ENCODE results near the gene HDAC4.

HDAC4 gene

DNA sequence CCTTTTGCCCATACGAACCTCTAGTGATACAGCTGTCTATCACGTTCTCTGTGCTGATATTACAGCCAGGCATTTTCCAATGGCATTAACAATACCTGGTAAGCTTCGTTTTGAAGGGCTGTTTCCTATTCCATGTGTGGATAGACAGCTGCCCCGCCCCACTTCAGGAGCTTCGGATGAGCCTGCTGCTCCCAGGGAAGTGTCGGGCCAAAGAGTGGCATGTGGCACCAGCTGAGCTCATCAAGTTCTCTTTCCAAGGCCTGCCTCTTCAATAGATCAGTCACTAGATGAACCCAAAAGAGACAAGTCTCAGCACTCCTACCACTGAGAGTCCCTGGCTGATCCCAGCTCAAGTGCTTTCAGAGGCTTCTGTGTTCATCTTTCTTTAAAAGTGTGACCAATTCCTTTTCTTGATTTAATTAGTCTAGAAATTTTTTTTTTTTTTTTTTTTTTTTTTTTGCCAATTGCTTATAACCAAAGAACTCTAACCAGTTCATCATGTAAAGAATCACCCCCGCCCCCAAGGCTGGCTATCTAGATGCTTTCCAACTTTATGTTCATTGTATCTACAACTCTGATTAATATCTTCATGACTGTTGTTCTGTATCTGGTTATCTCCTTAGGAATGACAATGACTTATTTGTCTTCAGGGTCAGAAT lies 46.6 kb downstream of the HDAC4 start:
- no peaks in the 10 kb centered on the region for H3K27me3 ChIP-seq (ENCODE audit: low read length)
- no peak overlapping the region for H3K4me2 ChIP-seq (ENCODE audit: low read depth, low read length, poor library complexity, severe bottlenecking)
- H3F3A ChIP-seq (ENCODE audit: insufficient read depth) = no peaks in the 10 kb centered on the region
- H3K36me3 ChIP-seq (ENCODE audit: low read length) = no peaks in the 10 kb centered on the region
- TF ChIP-seq, protein P1, sequence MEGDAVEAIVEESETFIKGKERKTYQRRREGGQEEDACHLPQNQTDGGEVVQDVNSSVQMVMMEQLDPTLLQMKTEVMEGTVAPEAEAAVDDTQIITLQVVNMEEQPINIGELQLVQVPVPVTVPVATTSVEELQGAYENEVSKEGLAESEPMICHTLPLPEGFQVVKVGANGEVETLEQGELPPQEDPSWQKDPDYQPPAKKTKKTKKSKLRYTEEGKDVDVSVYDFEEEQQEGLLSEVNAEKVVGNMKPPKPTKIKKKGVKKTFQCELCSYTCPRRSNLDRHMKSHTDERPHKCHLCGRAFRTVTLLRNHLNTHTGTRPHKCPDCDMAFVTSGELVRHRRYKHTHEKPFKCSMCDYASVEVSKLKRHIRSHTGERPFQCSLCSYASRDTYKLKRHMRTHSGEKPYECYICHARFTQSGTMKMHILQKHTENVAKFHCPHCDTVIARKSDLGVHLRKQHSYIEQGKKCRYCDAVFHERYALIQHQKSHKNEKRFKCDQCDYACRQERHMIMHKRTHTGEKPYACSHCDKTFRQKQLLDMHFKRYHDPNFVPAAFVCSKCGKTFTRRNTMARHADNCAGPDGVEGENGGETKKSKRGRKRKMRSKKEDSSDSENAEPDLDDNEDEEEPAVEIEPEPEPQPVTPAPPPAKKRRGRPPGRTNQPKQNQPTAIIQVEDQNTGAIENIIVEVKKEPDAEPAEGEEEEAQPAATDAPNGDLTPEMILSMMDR (IDR thresholded peaks at IDR 0.05; ENCODE audit: insufficient read depth, low read length, poor library complexity, severe bottlenecking) = no peak
- no peak for TF ChIP-seq EZH2phosphoT487 (conservative IDR thresholded peaks at IDR 0.05; ENCODE audit: low read length)
- H3K79me2 ChIP-seq (ENCODE audit: insufficient read depth, low read length) = no peaks in the 10 kb centered on the region
- no peak overlapping the region for H2AFZ ChIP-seq (ENCODE audit: low read depth, low read length, severe bottlenecking)
- H3K9me3 ChIP-seq (ENCODE audit: insufficient read depth, low read length) = peaks cover 14% of the 10 kb centered on the region; the same call in 1 of the 2 replicates
- no peaks in the 10 kb centered on the region for H3K9me2 ChIP-seq (replicated peaks; ENCODE audit: insufficient read depth, low read length)
- H3K9ac ChIP-seq (ENCODE audit: low read length) = no peak overlapping the region
- H3K27ac ChIP-seq (ENCODE audit: low read depth, low read length) = no peak overlapping the region
- no peaks in the 10 kb centered on the region for H4K20me1 ChIP-seq (ENCODE audit: low read depth, low read length)
- no peak overlapping the region for H3K4me3 ChIP-seq (ENCODE audit: insufficient read depth, low read length, poor library complexity, severe bottlenecking)

GRCh38 chr2:239353692-239354091 lies 47.1 kb downstream of the HDAC4 start:
- no peaks in the 10 kb centered on the region for H3K36me3 ChIP-seq (ENCODE audit: low read length)
- no peaks in the 10 kb centered on the region for H3K79me2 ChIP-seq (ENCODE audit: insufficient read depth, low read length)
- no peaks in the 10 kb centered on the region for H4K20me1 ChIP-seq (ENCODE audit: low read depth, low read length)
- no peaks in the 10 kb centered on the region for H3K9me2 ChIP-seq (replicated peaks; ENCODE audit: insufficient read depth, low read length)
- H3K4me3 ChIP-seq (ENCODE audit: insufficient read depth, low read length, poor library complexity, severe bottlenecking) = no peak overlapping the region
- H3K4me2 ChIP-seq (ENCODE audit: low read depth, low read length, poor library complexity, severe bottlenecking) = no peak overlapping the region
- H3F3A ChIP-seq (ENCODE audit: insufficient read depth) = no peaks in the 10 kb centered on the region
- no peak overlapping the region for H3K9ac ChIP-seq (ENCODE audit: low read length)
- H3K27ac ChIP-seq (ENCODE audit: low read depth, low read length) = no peak overlapping the region
- no peak for TF ChIP-seq EZH2phosphoT487 (conservative IDR thresholded peaks at IDR 0.05; ENCODE audit: low read length)
- TF ChIP-seq, protein P1 (IDR thresholded peaks at IDR 0.05; ENCODE audit: insufficient read depth, low read length, poor library complexity, severe bottlenecking) = no peak
- no peak overlapping the region for H2AFZ ChIP-seq (ENCODE audit: low read depth, low read length, severe bottlenecking)
- H3K9me3 ChIP-seq (ENCODE audit: insufficient read depth, low read length) = peaks cover 14% of the 10 kb centered on the region; the same call in 1 of the 2 replicates
- no peaks in the 10 kb centered on the region for H3K27me3 ChIP-seq (ENCODE audit: low read length)

DNA sequence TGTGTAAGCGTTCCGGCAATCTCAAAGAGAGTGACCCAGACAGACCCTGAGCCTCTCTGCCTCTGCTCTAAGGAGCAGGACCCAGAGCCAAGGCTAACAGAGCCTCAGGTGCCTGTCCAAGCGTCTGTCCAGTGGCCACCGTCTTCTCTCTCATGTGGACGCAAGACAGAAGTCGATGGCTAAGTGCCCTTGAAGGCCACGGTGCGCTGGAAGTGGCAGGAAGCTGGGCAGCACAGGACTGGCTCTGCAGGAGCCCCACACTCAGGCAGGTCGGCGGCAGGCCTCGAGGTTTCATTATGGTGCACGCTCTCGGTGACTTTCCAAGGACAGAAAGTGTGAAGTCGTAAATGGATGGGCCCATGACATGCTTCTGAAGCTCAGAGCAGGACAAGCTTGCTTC lies 49.1 kb downstream of the HDAC4 start:
- no peak overlapping the region for H3K27ac ChIP-seq (ENCODE audit: low read depth, low read length)
- H3K36me3 ChIP-seq (ENCODE audit: low read length) = no peaks in the 10 kb centered on the region
- no peaks in the 10 kb centered on the region for H3K27me3 ChIP-seq (ENCODE audit: low read length)
- no peaks in the 10 kb centered on the region for H3K79me2 ChIP-seq (ENCODE audit: insufficient read depth, low read length)
- H3K4me3 ChIP-seq (ENCODE audit: insufficient read depth, low read length, poor library complexity, severe bottlenecking) = no peak overlapping the region
- H3K9ac ChIP-seq (ENCODE audit: low read length) = no peak overlapping the region
- TF ChIP-seq EZH2phosphoT487 (conservative IDR thresholded peaks at IDR 0.05; ENCODE audit: low read length) = no peak
- TF ChIP-seq, protein P1 (IDR thresholded peaks at IDR 0.05; ENCODE audit: insufficient read depth, low read length, poor library complexity, severe bottlenecking) = no peak
- peaks cover 17% of the 10 kb centered on the region; the same call in 1 of the 2 replicates for H3K9me3 ChIP-seq (ENCODE audit: insufficient read depth, low read length)
- no peaks in the 10 kb centered on the region for H3K9me2 ChIP-seq (replicated peaks; ENCODE audit: insufficient read depth, low read length)
- no peaks in the 10 kb centered on the region for H3F3A ChIP-seq (ENCODE audit: insufficient read depth)
- no peaks in the 10 kb centered on the region for H4K20me1 ChIP-seq (ENCODE audit: low read depth, low read length)
- H3K4me2 ChIP-seq (ENCODE audit: low read depth, low read length, poor library complexity, severe bottlenecking) = no peak overlapping the region
- H2AFZ ChIP-seq (ENCODE audit: low read depth, low read length, severe bottlenecking) = no peak overlapping the region
